Inflammatory macrophage treated with lipopolysaccharide for 1 hour (primary cell): ENCODE measurements around the gene AQP3.
"Not testable (repeated sequence)": the region's sequence is repeated elsewhere in the genome, so short reads cannot be mapped to it uniquely, and the experiment has no call there.

Experiments
- DNase-seq, 2 donors: peaks; one replicate each; pipeline ENCODE4 v3.0.0-alpha.2; 2020 to 2022

The AQP3 gene

GRCh38 chr9:33408087-33408486 lies 39.3 kb downstream of the AQP3 start:
- DNase-seq: no peak

DNA sequence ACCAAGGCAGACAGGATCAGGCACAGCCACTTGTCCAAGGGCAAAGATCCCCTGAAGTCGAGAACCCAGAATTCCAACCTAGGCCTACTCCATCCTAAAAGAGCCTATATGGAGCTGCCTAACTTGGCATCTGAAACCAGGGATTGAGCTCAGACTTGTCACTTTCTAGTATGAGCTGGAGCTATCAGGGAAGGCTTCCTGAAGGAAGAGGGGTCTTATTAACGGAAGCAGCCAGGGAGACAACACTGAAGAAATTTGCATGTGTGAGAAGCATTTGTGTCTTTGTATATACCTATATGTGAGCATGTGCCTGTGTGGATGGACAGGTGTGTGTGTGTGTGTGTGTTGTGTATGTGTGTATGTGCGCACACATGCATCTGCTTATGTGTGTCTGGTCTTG lies 40.3 kb downstream of the AQP3 start:
- no peak for DNase-seq

- DNase-seq: peak; percentile 35 to 61
These were observed 42.5 kb downstream of the AQP3 start for GRCh38 chr9:33404788-33405362.

DNA sequence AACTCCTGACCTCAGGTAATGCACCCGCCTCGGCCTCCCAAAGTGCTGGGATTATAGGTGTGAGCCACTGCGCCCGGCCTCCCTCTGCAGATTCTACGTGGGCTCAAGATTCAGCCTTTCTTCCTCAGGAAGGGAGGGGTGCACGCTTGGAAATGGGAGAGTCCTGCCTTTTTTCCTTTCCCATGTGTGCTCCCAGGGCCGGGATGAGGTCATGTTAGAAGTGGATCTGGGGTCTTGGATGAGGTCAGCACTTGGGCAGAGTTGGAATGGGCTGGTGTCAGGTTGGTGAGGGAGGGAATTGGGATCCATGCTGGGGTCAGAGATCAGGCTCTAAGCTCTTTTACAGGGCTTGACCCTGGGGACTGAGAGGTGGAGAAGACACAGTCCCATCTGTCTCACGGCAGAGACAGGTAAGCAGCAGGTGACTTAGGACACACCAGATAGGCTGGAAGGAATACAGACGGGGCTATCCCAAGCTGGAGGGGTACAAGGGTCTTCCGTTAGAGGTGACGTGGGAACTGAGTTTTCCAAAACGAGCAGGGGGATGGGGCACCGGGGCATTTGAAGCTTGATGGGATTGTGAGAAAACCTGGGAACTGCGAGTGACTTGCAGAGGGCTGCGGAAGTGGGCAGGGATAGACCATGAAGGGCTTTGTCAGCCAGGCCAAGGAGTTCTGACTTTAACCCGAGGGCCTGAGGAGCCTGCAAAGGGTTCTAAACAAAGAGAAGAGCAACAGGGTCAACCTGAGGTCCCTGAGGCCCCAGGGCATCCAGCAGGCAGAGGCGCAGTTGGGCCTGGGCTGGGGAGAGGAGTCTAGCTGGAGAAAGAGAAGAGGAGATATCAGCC lies 43.2 kb downstream of the AQP3 start:
- DNase-seq: no peak

- DNase-seq: not testable (repeated sequence)
These were observed 45.0 kb downstream of the AQP3 start, which contains the start of gene AQP7 for GRCh38 chr9:33402371-33402770. TSS of gene AQP7 (minus strand) at chr9:33402568. CDS start at chr9:33401262, 1,306 bp downstream.

DNA sequence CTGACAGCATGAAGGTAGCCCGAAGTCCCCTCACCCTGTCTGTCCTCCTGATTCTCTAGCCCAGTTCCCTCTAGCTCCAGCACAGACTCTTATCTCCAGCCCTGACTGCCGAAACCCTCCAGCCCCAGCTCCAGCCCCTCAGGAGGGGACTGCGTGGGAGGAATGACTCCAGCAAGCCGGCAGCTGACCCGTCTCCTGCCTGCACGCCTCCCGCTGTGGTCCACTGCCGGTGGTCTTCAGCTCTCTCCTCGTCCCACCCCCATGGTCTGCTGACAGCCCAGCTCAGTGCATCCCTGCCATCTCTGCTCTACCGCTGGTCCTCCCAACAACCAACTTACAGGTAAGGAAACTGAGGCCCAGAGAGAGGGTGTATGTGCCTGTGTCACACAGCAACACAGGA lies 45.6 kb downstream of the AQP3 start:
- not testable (repeated sequence) for DNase-seq

DNA sequence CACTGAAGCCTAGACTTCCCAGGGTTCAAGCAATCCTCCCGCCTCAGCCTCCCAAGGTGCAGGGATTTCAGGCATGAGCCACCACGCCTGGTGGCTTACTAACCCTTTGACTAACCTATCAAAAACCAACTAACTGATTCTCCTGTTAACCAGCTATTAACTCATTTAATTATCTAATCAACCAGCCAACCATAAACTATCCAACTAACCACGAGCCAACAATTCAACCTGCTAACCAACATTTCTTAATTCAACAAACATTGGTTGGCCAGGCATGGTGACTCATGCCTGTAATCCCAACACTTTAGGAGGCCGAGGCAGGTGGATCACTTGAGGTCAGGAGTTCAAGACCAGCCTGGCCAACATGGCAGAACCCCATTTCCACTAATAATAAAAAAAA lies 48.3 kb downstream of the AQP3 start:
- not testable (repeated sequence) for DNase-seq

DNA sequence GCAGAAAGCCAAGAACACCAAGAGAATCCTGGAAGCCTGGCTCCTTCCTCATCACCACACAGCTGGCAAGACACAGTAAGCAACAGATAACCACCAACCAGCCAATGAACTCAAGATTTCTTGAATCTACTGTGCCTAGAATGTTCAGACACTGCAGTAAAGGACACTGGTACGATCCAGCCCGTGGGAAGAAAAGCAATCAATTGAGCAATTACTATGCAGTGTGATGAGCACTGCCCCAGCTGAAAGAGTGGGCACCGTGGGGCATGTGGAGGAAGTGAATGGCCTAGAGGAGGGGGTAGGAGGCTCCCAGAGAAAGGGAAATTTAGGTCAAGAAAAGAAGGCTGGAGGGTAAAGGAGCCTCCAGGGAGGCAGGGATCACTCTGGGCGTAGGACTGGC lies 49.6 kb downstream of the AQP3 start:
- DNase-seq: peak; percentile 17 to 49

GRCh38 chr9:33395159-33395879 lies 52.1 kb downstream of the AQP3 start:
- not testable (repeated sequence) for DNase-seq

- DNase-seq: not testable (repeated sequence)
These were observed 53.4 kb downstream of the AQP3 start for GRCh38 chr9:33393986-33394385.

- no peak for DNase-seq
These were observed 53.8 kb downstream of the AQP3 start for GRCh38 chr9:33393581-33393980.

DNA sequence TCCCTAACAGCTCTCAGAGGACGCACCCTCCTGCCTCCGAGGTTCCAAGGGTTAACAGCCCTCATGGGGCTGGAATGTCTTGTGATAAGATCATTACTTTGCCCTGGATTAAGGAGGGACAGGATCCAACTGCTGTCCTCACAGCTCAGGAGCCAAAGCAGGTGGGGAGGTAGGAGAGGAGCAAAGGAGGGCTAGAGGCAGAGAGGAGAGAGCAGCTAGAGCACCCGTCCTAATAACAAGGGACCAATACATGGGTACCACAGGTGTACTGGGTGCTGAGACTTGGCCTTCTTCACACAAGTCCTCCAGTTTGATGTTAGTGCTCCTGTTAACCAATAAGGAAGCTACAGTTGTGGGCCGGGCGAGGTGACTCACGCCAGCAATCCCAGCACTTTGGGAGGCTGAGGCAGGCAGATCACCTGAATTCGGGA lies 54.8 kb downstream of the AQP3 start:
- not testable (repeated sequence) for DNase-seq
